ENCODE results near the gene ERN1. TPM values are rescaled to one million over a fixed set of nuclear protein-coding genes. Genes with fewer than 3 reads are reported as not detected.

ERN1 gene
- total and polyA plus RNA-seq, 10 donors = 3.1 to 65.4 (median 44.1) TPM

DNA sequence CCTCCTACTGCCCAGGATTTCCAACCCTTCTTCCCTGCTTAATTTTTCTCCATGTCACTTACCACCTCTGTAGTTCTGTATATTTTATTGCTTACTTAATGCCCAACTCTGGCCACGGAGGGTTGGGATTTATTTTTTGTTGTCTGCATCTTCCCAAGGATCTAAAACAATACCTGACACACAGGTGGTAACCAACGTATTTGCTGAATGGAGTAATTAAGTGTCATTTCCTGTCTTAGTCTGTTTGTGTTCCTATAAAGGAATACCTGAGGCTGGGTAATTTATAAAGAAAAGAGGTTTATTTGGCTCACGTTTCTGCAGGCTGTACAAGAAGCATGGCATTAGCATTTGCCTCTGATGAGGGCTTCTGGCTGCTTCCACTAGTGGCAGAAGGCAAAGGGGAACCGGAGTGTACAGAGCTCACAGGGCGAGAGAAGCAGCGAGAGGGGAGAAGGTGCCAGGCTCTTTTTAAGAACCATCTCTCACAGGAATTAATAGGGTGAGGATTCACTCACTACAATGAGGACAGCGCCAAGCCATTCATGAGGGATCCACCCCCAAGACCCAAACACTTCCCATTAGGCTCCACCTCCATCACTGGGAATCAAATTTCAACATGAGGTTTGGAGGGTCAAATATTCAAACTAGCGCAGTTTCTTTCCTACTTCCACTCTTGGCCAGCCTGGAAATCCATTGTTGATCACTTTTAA is 44.8 kb downstream of the ERN1 start:
- 65 to 80% (median 73%) methylated on average over 8 of the region's 8 CpGs for WGBS, 5 donors
- Histone ChIP-seq H3K4me1 (peaks cover 25 to 94% (median 53%) of the 10 kb centered on the region in 6 donors), H3K27ac (peak overlapping the region in 6 of 8 donors; percentile 11 to 85 (median 77)), H3K9me3 (no peaks in the 10 kb centered on the region), H3K36me3 (peaks cover 0 to 2% (median 0%) of the 10 kb centered on the region in 6 donors), H3K4me3 (no peak overlapping the region), H3K27me3 (replicated peaks in 1 of 7) (no peaks in the 10 kb centered on the region)
- no peak for DNase-seq
- intact Hi-C loops (cut with DNase I; ENCODE audit: low total_unique reads) = no loop called here
- TF ChIP-seq POLR2AphosphoS5 (IDR thresholded peaks at IDR 0.05) = peak in 1 of 3 donors; percentile 36
- TF ChIP-seq, protein P1, sequence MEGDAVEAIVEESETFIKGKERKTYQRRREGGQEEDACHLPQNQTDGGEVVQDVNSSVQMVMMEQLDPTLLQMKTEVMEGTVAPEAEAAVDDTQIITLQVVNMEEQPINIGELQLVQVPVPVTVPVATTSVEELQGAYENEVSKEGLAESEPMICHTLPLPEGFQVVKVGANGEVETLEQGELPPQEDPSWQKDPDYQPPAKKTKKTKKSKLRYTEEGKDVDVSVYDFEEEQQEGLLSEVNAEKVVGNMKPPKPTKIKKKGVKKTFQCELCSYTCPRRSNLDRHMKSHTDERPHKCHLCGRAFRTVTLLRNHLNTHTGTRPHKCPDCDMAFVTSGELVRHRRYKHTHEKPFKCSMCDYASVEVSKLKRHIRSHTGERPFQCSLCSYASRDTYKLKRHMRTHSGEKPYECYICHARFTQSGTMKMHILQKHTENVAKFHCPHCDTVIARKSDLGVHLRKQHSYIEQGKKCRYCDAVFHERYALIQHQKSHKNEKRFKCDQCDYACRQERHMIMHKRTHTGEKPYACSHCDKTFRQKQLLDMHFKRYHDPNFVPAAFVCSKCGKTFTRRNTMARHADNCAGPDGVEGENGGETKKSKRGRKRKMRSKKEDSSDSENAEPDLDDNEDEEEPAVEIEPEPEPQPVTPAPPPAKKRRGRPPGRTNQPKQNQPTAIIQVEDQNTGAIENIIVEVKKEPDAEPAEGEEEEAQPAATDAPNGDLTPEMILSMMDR (IDR thresholded peaks at IDR 0.05 in 8 of 11, conservative IDR thresholded peaks at IDR 0.05 in 3 of 11) = no peak

DNA sequence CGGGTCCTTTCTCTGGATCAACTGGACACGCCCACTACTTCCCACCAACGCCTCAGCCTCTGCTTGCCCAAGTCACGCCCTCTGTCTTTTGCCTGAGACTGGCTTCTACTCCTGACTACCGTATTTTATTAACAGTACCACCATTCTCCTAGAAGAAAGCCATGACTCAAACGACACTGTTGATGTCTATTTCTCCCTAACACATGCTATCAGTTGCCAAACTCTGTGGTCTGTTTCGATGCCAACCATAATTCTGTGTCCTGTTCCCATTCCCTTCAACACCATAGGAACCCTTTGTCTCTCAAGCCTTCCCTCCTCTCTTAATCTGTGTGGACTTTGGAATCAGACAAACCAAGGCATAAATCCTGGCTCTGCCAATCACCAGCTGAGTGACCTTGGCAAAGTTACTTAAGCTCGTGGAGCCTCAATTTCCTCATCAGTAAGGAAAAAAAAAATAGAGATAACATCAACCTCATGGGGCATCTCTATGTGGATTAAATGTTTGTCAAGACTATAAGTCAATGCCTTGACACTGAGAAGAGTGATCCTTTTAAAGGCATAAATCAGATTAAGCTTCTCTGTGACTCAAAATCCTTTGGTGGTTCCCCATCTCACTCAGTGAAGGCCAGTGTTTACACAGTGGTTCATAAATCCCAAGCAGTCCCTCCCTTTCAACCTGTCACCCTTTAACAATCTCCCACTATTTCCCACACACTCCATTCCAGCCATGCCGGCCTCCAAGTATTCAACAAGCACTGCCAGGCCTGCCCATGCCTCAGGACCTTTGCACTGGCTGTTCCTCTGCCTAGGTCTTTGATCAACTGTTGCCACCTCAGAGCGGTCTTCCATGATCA is 45.6 kb downstream of the ERN1 start:
- DNase-seq = no peak
- 46 to 75% (median 59%) methylated on average over 10 of the region's 10 CpGs for WGBS, 5 donors
- TF ChIP-seq POLR2AphosphoS5 (IDR thresholded peaks at IDR 0.05) (no peak), POLR2A (IDR thresholded peaks at IDR 0.05) (no peak)
- TF ChIP-seq, protein P1 (IDR thresholded peaks at IDR 0.05 in 8 of 11, conservative IDR thresholded peaks at IDR 0.05 in 3 of 11) = no peak
- Histone ChIP-seq H3K4me3 (no peak overlapping the region), H3K36me3 (peaks cover 0 to 10% (median 0%) of the 10 kb centered on the region in 6 donors), H3K27me3 (replicated peaks in 1 of 7) (no peaks in the 10 kb centered on the region), H3K9me3 (no peaks in the 10 kb centered on the region), H3K4me1 (peaks cover 25 to 90% (median 52%) of the 10 kb centered on the region in 6 donors), H3K27ac (peak overlapping the region in 7 of 8 donors; percentile 30 to 85 (median 73))
- intact Hi-C loops (cut with DNase I; ENCODE audit: low total_unique reads) = no loop called here

DNA sequence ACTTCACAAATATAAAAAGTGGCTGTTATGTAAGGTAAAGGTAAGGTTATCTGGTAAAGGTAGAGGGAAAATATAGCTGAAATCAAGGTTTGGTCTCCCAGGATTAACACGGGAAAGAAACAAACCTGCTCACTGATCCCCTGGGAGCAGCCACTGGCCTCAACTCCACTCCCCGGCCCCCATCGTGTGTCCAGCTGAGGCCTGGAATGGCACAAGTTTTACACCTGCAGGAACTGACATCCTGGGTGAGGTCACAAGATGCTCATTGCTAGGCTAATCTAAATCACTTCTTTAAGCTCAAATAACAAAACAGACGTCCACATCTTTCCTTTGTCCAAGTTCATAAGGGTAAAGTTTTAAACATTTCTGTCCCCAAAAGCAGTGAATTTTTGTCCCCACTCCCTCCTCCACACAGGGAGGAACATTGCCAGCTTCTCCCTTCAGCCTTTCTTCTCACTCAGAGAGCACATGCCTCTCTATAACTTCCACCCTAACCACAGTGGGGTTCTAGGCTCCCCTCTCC is 46.3 kb downstream of the ERN1 start:
- TF ChIP-seq, protein P1 (IDR thresholded peaks at IDR 0.05 in 8 of 11, conservative IDR thresholded peaks at IDR 0.05 in 3 of 11) = no peak
- Histone ChIP-seq H3K4me1 (peaks cover 25 to 86% (median 52%) of the 10 kb centered on the region in 6 donors), H3K27ac (peak overlapping the region in 7 of 8 donors; percentile 30 to 85 (median 73)), H3K4me3 (no peak overlapping the region), H3K36me3 (peaks cover 0 to 17% (median 0%) of the 10 kb centered on the region in 6 donors), H3K27me3 (replicated peaks in 1 of 7) (no peaks in the 10 kb centered on the region), H3K9me3 (no peaks in the 10 kb centered on the region)
- DNase-seq = no peak
- WGBS, 5 donors = 71 to 81% (median 74%) methylated on average over 4 of the region's 4 CpGs
- intact Hi-C loops (cut with DNase I; ENCODE audit: low total_unique reads) = no loop called here
